SK-N-SH (cell line): ENCODE data around the gene APBB2. TPM values are rescaled to one million over a fixed set of nuclear protein-coding genes. Genes with fewer than 3 reads are reported as not detected.

ENCODE experiments used
- CTCF ChIA-PET: fragments of 300-600, 350-600 bp; formaldehyde crosslinking; extraction: SDS; loops from one replicate; lab custom pipeline; 2021; lab: Yijun Ruan, JAX
- POLR2A ChIA-PET: fragments of 350-600 bp; sonication (Branson Sonifier 250); formaldehyde crosslinking; extraction: SDS; loops from one replicate; lab custom pipeline; 2020; ENCODE audit warnings: antibody characterized with exemption, inconsistent platforms; lab: Yijun Ruan, JAX
- DNase-seq: peaks from one replicate; pipeline ENCODE4 v3.0.0; 2012
- H2AFZ ChIP-seq: fragments of 200-600 bp; sonication (generic); 2 replicates; pipeline ENCODE4 v1.8.1; 2016; ENCODE audit warnings: antibody characterized with exemption, mild to moderate bottlenecking, low read depth
- H3F3A ChIP-seq: fragments of 200-600 bp; sonication (generic); replicated peaks from 2 replicates; pipeline ENCODE3; 2016; ENCODE audit warnings: antibody characterized with exemption, mild to moderate bottlenecking; ENCODE audit not compliant: insufficient read depth
- H3K27ac ChIP-seq, 2 experiments: fragments of 200-500 bp in 1 of 2; fragments of 200-600 bp in 1 of 2; sonication (Bioruptor generic) in 1 of 2; sonication (generic), shearing (Covaris generic) in 1 of 2; 2 replicates each; pipeline versions ENCODE4 v1.5.1 to v1.6.1; 2014 to 2016; ENCODE audit warnings: low read depth in 2 of 2, inconsistent platforms in 1 of 2, low read length in 1 of 2, mild to moderate bottlenecking in 1 of 2, mixed read lengths in 1 of 2
- H3K27me3 ChIP-seq: fragments of 200-600 bp; sonication (generic), shearing (Covaris generic); 2 replicates; pipeline ENCODE4 v1.6.1; 2016; ENCODE audit warnings: mixed run types; ENCODE audit not compliant: insufficient read depth
- H3K36me3 ChIP-seq, 2 experiments: fragments of 200-500 bp in 1 of 2; fragments of 200-600 bp in 1 of 2; sonication (Bioruptor generic) in 1 of 2; sonication (generic) in 1 of 2; replicated peaks in 1 of 2; 2 replicates each; pipeline versions ENCODE3 to v1.5.1; 2014 to 2016; ENCODE audit warnings: low read length in 1 of 2, mild to moderate bottlenecking in 1 of 2; ENCODE audit not compliant: insufficient read depth in 2 of 2, control insufficient read depth in 1 of 2
- H3K4me1 ChIP-seq, 2 experiments: fragments of 200-500 bp in 1 of 2; fragments of 200-600 bp in 1 of 2; sonication (Bioruptor generic) in 1 of 2; sonication (generic), shearing (Covaris generic) in 1 of 2; 2 replicates each; pipeline versions ENCODE4 v1.5.1 to v1.6.1; 2014 to 2016; ENCODE audit warnings: low read depth in 1 of 2, low read length in 1 of 2, mixed run types in 1 of 2; ENCODE audit not compliant: insufficient read depth in 2 of 2, control insufficient read depth in 1 of 2
- H3K4me2 ChIP-seq: fragments of 200-600 bp; sonication (generic), shearing (Covaris generic); 2 replicates; pipeline ENCODE4 v1.6.1; 2017; ENCODE audit warnings: mixed run types
- H3K4me3 ChIP-seq, 2 experiments: fragments of 200-500 bp in 1 of 2; fragments of 200-600 bp in 1 of 2; sonication (Bioruptor generic) in 1 of 2; sonication (generic), shearing (Covaris generic) in 1 of 2; 2 replicates each; pipeline versions ENCODE4 v1.5.1 to v1.8.1; 2014 to 2016; ENCODE audit warnings: low read depth in 2 of 2, inconsistent platforms in 1 of 2, low read length in 1 of 2, mild to moderate bottlenecking in 1 of 2, mixed read lengths in 1 of 2, moderate library complexity in 1 of 2
- H3K79me2 ChIP-seq: fragments of 200-600 bp; sonication (generic); 2 replicates; pipeline ENCODE4 v1.8.1; 2017; ENCODE audit warnings: mild to moderate bottlenecking; ENCODE audit not compliant: insufficient read depth
- H3K9ac ChIP-seq: fragments of 200-600 bp; sonication (generic); 2 replicates; pipeline ENCODE4 v1.6.1; 2017; ENCODE audit warnings: mixed run types
- H3K9me2 ChIP-seq: fragments of 200-600 bp; sonication (generic); 2 replicates; pipeline ENCODE4 v1.6.1; 2017; ENCODE audit warnings: mixed run types
- H3K9me3 ChIP-seq: fragments of 200-600 bp; sonication (generic); 2 replicates; pipeline ENCODE4 v1.6.1; 2017; ENCODE audit warnings: mixed run types, mild to moderate bottlenecking, moderate library complexity
- H4K20me1 ChIP-seq: fragments of 200-600 bp; sonication (generic); 2 replicates; pipeline ENCODE4 v1.6.1; 2017; ENCODE audit warnings: mild to moderate bottlenecking, mixed run types; ENCODE audit not compliant: insufficient read depth
- CHD2 ChIP-seq: fragments of 150-350 bp; IDR thresholded peaks from 2 replicates; pipeline ENCODE4 v1.6.1; 2018; ENCODE audit warnings: low read length; ENCODE audit not compliant: partially characterized antibody
- ELF1 ChIP-seq: IDR thresholded peaks from 2 replicates; pipeline ENCODE4 v1.4.0; 2012
- FOSL2 ChIP-seq: IDR thresholded peaks from 2 replicates; pipeline ENCODE4 v1.4.0; 2012; ENCODE audit warnings: low read depth, mild to moderate bottlenecking, moderate library complexity, borderline replicate concordance
- GABPA ChIP-seq: IDR thresholded peaks from 2 replicates; pipeline ENCODE4 v1.4.0; 2012; ENCODE audit warnings: low read depth, mild to moderate bottlenecking
- IRF3 ChIP-seq: fragments of 150-350 bp; IDR thresholded peaks from 2 replicates; pipeline ENCODE4 v1.6.1; 2016; ENCODE audit warnings: mild to moderate bottlenecking, low read depth, low read length
- MAX ChIP-seq: IDR thresholded peaks from 2 replicates; pipeline ENCODE4 v1.4.0; 2012; ENCODE audit warnings: low read depth
- MEF2A ChIP-seq: IDR thresholded peaks from 2 replicates; pipeline ENCODE4 v1.4.0; 2012; ENCODE audit warnings: low read depth, borderline replicate concordance
- PBX3 ChIP-seq: IDR thresholded peaks from 2 replicates; pipeline ENCODE4; 2012
- RAD21 ChIP-seq: IDR thresholded peaks from 2 replicates; pipeline ENCODE4 v1.6.1; 2012; ENCODE audit warnings: mild to moderate bottlenecking, low read length
- SIN3A ChIP-seq: IDR thresholded peaks from 2 replicates; pipeline ENCODE4 v1.6.1; 2012; ENCODE audit warnings: low read depth, mild to moderate bottlenecking, low read length, moderate library complexity, borderline replicate concordance
- SMC3 ChIP-seq: IDR thresholded peaks from 2 replicates; pipeline ENCODE4 v1.6.1; 2012; ENCODE audit warnings: low read depth, low read length, improper control_type of control experiment
- TAF1 ChIP-seq: IDR thresholded peaks from 2 replicates; pipeline ENCODE4 v1.6.1; 2012; ENCODE audit warnings: low read depth, mild to moderate bottlenecking, low read length, moderate library complexity, borderline replicate concordance
- TEAD4 ChIP-seq: IDR thresholded peaks from 2 replicates; pipeline ENCODE4 v1.4.0; 2012; ENCODE audit warnings: mild to moderate bottlenecking, borderline replicate concordance; ENCODE audit not compliant: insufficient read depth
- whole genome bisulfite sequencing: methylation state at CpG from one replicate; pipeline ENCODE4 v1.1.6; 2017; ENCODE audit warnings: low lambda C conversion rate; 5-methylcytosine and 5-hydroxymethylcytosine counted together
- polyA plus RNA-seq, 3 experiments: library from polyadenylated mRNA; depleted of rRNA; stranded (reverse); fragments of >200 nt; gene quantifications; 2 replicates each; pipeline ENCODE4 v1.2.3, GENCODE V29; 2012

APBB2 gene
- polyA plus RNA-seq, 1 of the 3 experiments (the other 2 are of a cell fraction): 49.8 TPM

GRCh38 chr4:41183021-41183553, 31.3 kb downstream of the APBB2 start:
- no peak overlapping the region for H3K27ac ChIP-seq
- ChIA-PET POLR2A (no interaction called here), CTCF (interaction anchor here (1.3 kb wide), 1 partner anchor 31 kb away, joined by 3 read pairs; the partner anchor contains the start of gene APBB2)
- H3K9me3 ChIP-seq: no peaks in the 10 kb centered on the region
- H3F3A ChIP-seq: peaks cover 16% of the 10 kb centered on the region
- 96% methylated on average over 4 of the region's 4 CpGs for WGBS
- H3K4me3 ChIP-seq: no peak overlapping the region
- no peaks in the 10 kb centered on the region for H3K36me3 ChIP-seq
- peaks cover 99% of the 10 kb centered on the region for H3K79me2 ChIP-seq
- no peaks in the 10 kb centered on the region for H3K9me2 ChIP-seq
- no peaks in the 10 kb centered on the region for H3K27me3 ChIP-seq
- no peak overlapping the region for H3K9ac ChIP-seq
- TF ChIP-seq SMC3 (no peak), CHD2 (no peak), MAX (no peak)
- DNase-seq: no peak
- peaks cover 13 to 26% of the 10 kb centered on the region in 2 experiments for H3K4me1 ChIP-seq
- no peak overlapping the region for H3K4me2 ChIP-seq
- peaks cover 23% of the 10 kb centered on the region; the same call in 1 of the 2 replicates for H4K20me1 ChIP-seq
- H2AFZ ChIP-seq: no peak overlapping the region

GRCh38 chr4:41181037-41181436, 33.3 kb downstream of the APBB2 start:
- Histone ChIP-seq H3K4me2 (no peak overlapping the region), H3F3A (peaks cover 37% of the 10 kb centered on the region), H3K27me3 (no peaks in the 10 kb centered on the region), H3K9ac (no peak overlapping the region), H3K4me1 (peaks cover 21 to 23% of the 10 kb centered on the region in 2 experiments), H3K79me2 (peaks cover 92% of the 10 kb centered on the region), H4K20me1 (peaks cover 6% of the 10 kb centered on the region; the same call in 1 of the 2 replicates), H3K4me3 (no peak overlapping the region), H3K9me3 (no peaks in the 10 kb centered on the region), H3K36me3 (no peaks in the 10 kb centered on the region), H3K9me2 (no peaks in the 10 kb centered on the region), H2AFZ (no peak overlapping the region), H3K27ac (no peak overlapping the region)
- POLR2A ChIA-PET: no interaction called here
- CTCF ChIA-PET: interaction anchor here (1.2 kb wide), 2 partner anchors 30 to 75 kb away, joined by 3 to 5 read pairs; no protein-coding TSS in a partner anchor
- no peak for DNase-seq
- WGBS: 97% methylated on average over 6 of the region's 6 CpGs
- TF ChIP-seq PBX3: no peak
- TF ChIP-seq SMC3: no peak
- TF ChIP-seq SIN3A: no peak
- TF ChIP-seq MAX: no peak
- no peak for TF ChIP-seq ELF1
- no peak for TF ChIP-seq TAF1
- TF ChIP-seq GABPA: no peak
- no peak for TF ChIP-seq IRF3
- TF ChIP-seq TEAD4: no peak
- no peak for TF ChIP-seq FOSL2
- TF ChIP-seq RAD21: no peak
- TF ChIP-seq MEF2A: no peak
